Endometrium (tissue), 2 donors: ENCODE data around the gene UGP2.
"Not testable (repeated sequence)": the region's sequence is repeated elsewhere in the genome, so short reads cannot be mapped to it uniquely, and the experiment has no call there.

ENCODE experiments used
- FAIRE-seq: peaks from 2 replicates; lab custom pipeline; 2012; peaks lifted over from hg19 to GRCh38; lab: Jason Lieb, UNC
- donor health status: control.
- donor health status: control.

Gene UGP2

GRCh38 chr2:63840081-63840784 lies 1.5 kb upstream of the UGP2 start:
- no peak for FAIRE-seq

- FAIRE-seq: peak; percentile 90
Observed at GRCh38 chr2:63840785-63841253, 877 bp upstream of the UGP2 start.

GRCh38 chr2:63842149-63843061 lies 709 bp downstream of the UGP2 start:
- no peak for FAIRE-seq

GRCh38 chr2:63843093-63843492 lies 1.4 kb downstream of the UGP2 start:
- no peak for FAIRE-seq

- no peak for FAIRE-seq
Observed at GRCh38 chr2:63843791-63844190, 2.1 kb downstream of the UGP2 start.

- FAIRE-seq: no peak
Observed at GRCh38 chr2:63844616-63845015, 2.9 kb downstream of the UGP2 start.

- no peak for FAIRE-seq
Observed at GRCh38 chr2:63845866-63846265, 4.2 kb downstream of the UGP2 start.

- no peak for FAIRE-seq
Observed at GRCh38 chr2:63846487-63846886, 4.8 kb downstream of the UGP2 start.

- FAIRE-seq: not testable (repeated sequence)
Observed at GRCh38 chr2:63847571-63847970, 5.9 kb downstream of the UGP2 start.

- FAIRE-seq: no peak
Observed at GRCh38 chr2:63849381-63850203, 7.9 kb downstream of the UGP2 start.

- no peak for FAIRE-seq
Observed at GRCh38 chr2:63850204-63850571, 8.5 kb downstream of the UGP2 start.

- FAIRE-seq: no peak
Observed at GRCh38 chr2:63850649-63851048, 9.0 kb downstream of the UGP2 start.

GRCh38 chr2:63851691-63852311 lies 10.1 kb downstream of the UGP2 start:
- no peak for FAIRE-seq

GRCh38 chr2:63853527-63854310 lies 12.0 kb downstream of the UGP2 start:
- FAIRE-seq: no peak

- no peak for FAIRE-seq
Observed at GRCh38 chr2:63855418-63856302, 14.0 kb downstream of the UGP2 start.

GRCh38 chr2:63856303-63856603 lies 14.6 kb downstream of the UGP2 start:
- no peak for FAIRE-seq

- no peak for FAIRE-seq
Observed at GRCh38 chr2:63858291-63858690, 16.6 kb downstream of the UGP2 start.

- peak; percentile 53 for FAIRE-seq
Observed at GRCh38 chr2:63861220-63861822, 19.6 kb downstream of the UGP2 start.

GRCh38 chr2:63862806-63863205 lies 21.1 kb downstream of the UGP2 start:
- FAIRE-seq: no peak

GRCh38 chr2:63863707-63864106 lies 22.0 kb downstream of the UGP2 start:
- FAIRE-seq: no peak
